Activated CD4-positive, alpha-beta T cell treated with anti-CD3 and anti-CD28 coated beads for 36 hours (primary cell): ENCODE results near the gene ISL2. TPM values are rescaled to one million over a fixed set of nuclear protein-coding genes. Genes with fewer than 3 reads are reported as not detected.

Experiments
- ATAC-seq: fragments of 200-7000 bp; cut with Tn5 transposase; one replicate; pipeline ENCODE4 v1.10.0; 2021; ENCODE audit warnings: mild to moderate bottlenecking, moderate library complexity
- CTCF ChIA-PET: fragments of 350-600 bp; sonication (Branson Sonifier 250); formaldehyde crosslinking; loops from one replicate; lab custom pipeline; 2021; ENCODE audit warnings: antibody characterized with exemption; lab: Charles Lee
- POLR2A ChIA-PET: fragments of 350-600 bp; sonication (Branson Sonifier 250); formaldehyde crosslinking; loops from one replicate; lab custom pipeline; 2021; ENCODE audit warnings: antibody characterized with exemption, inconsistent platforms; lab: Charles Lee
- DNase-seq: peaks from one replicate; pipeline ENCODE4 v3.0.0-alpha.2; 2020
- H3K27ac Mint-ChIP-seq: one replicate; pipeline ENCODE4 v1.8.0; 2021; ENCODE audit warnings: mixed read lengths
- H3K27me3 Mint-ChIP-seq: one replicate; pipeline ENCODE4 v1.8.0; 2021; ENCODE audit warnings: mixed read lengths
- H3K36me3 Mint-ChIP-seq: one replicate; pipeline ENCODE4 v1.8.0; 2021; ENCODE audit warnings: low read depth, mixed read lengths
- H3K4me1 Mint-ChIP-seq: one replicate; pipeline ENCODE4 v1.8.0; 2021; ENCODE audit warnings: mixed read lengths
- H3K4me3 Mint-ChIP-seq: one replicate; pipeline ENCODE4 v1.8.0; 2021; ENCODE audit warnings: mild to moderate bottlenecking, moderate library complexity, mixed read lengths
- H3K9me3 Mint-ChIP-seq: one replicate; pipeline ENCODE4 v1.8.0; 2021; ENCODE audit warnings: low read depth, mixed read lengths
- intact Hi-C, 2 experiments: fragments of 100-400 bp; cut with DNase I in 1 of 2; cut with micrococcal nuclease in 1 of 2; formaldehyde crosslinking; loops; one replicate each; pipeline versions ENCODE4 v1.14.2 to v1.15.1; 2022 to 2024; cut with DNase I, micrococcal nuclease
- total RNA-seq, 2 experiments: library from RNA; stranded (reverse); gene quantifications; one replicate each; pipeline ENCODE4 v1.2.3, GENCODE V29; 2021

ISL2 gene
- total RNA-seq, 2 experiments from 2014 or later, result 0.25 TPM; not detected in 1

GRCh38 chr15:76377751-76378150 lies 41.2 kb downstream of the ISL2 start:
- H3K4me3 Mint-ChIP-seq, result no peak overlapping the region
- peaks cover 3% of the 10 kb centered on the region for H3K4me1 Mint-ChIP-seq
- no peaks in the 10 kb centered on the region for H3K27me3 Mint-ChIP-seq
- ChIA-PET POLR2A (no interaction called here), CTCF (no interaction called here)
- DNase-seq (no peak), ATAC-seq (no peak)
- no peaks in the 10 kb centered on the region for H3K9me3 Mint-ChIP-seq
- intact Hi-C loops, result no loop called here
- no peak overlapping the region for H3K27ac Mint-ChIP-seq
- peaks cover 17% of the 10 kb centered on the region for H3K36me3 Mint-ChIP-seq

- ATAC-seq (peak; percentile 49), DNase-seq (no peak)
- ChIA-PET POLR2A (no interaction called here), CTCF (interaction anchor here (0.7 to 1.0 kb wide), 2 partner anchors 25 to 617 kb away, joined by 3 read pairs; no protein-coding TSS in a partner anchor)
- Mint-ChIP-seq H3K9me3 (no peaks in the 10 kb centered on the region), H3K4me3 (no peak overlapping the region), H3K27me3 (no peaks in the 10 kb centered on the region), H3K36me3 (peaks cover 15% of the 10 kb centered on the region), H3K27ac (no peak overlapping the region), H3K4me1 (peaks cover 5% of the 10 kb centered on the region)
- intact Hi-C loops, result no loop called here
Measured at GRCh38 chr15:76378691-76379090, 42.1 kb downstream of the ISL2 start.

- Mint-ChIP-seq H3K27me3 (no peaks in the 10 kb centered on the region), H3K4me3 (no peak overlapping the region), H3K36me3 (peaks cover 12% of the 10 kb centered on the region), H3K27ac (no peak overlapping the region), H3K4me1 (peaks cover 5% of the 10 kb centered on the region), H3K9me3 (no peaks in the 10 kb centered on the region)
- intact Hi-C loops, result no loop called here
- ChIA-PET POLR2A (no interaction called here), CTCF (interaction anchor here (0.6 to 1.0 kb wide), 2 partner anchors 11 to 12 kb away, joined by 3 read pairs; no protein-coding TSS in a partner anchor)
- ATAC-seq (no peak), DNase-seq (no peak)
Measured at GRCh38 chr15:76380249-76380648, 43.7 kb downstream of the ISL2 start.

GRCh38 chr15:76381366-76381765 lies 44.8 kb downstream of the ISL2 start:
- DNase-seq, result no peak
- Mint-ChIP-seq H3K9me3 (no peaks in the 10 kb centered on the region), H3K27me3 (no peaks in the 10 kb centered on the region), H3K4me3 (no peak overlapping the region), H3K27ac (no peak overlapping the region), H3K4me1 (peaks cover 5% of the 10 kb centered on the region), H3K36me3 (peaks cover 12% of the 10 kb centered on the region)
- ChIA-PET POLR2A (no interaction called here), CTCF (no interaction called here)
- ATAC-seq, result no peak
- intact Hi-C loops, result no loop called here

GRCh38 chr15:76382987-76383728 lies 46.6 kb downstream of the ISL2 start:
- ChIA-PET POLR2A (no interaction called here), CTCF (interaction anchor here (0.5 kb wide), 1 partner anchor 74 kb away, joined by 4 read pairs; no protein-coding TSS in a partner anchor)
- H3K27me3 Mint-ChIP-seq, result no peaks in the 10 kb centered on the region
- H3K36me3 Mint-ChIP-seq, result peaks cover 12% of the 10 kb centered on the region
- DNase-seq (no peak), ATAC-seq (peak; percentile 76)
- H3K27ac Mint-ChIP-seq, result no peak overlapping the region
- H3K9me3 Mint-ChIP-seq, result no peaks in the 10 kb centered on the region
- intact Hi-C loops, result no loop called here
- H3K4me1 Mint-ChIP-seq, result peaks cover 5% of the 10 kb centered on the region
- H3K4me3 Mint-ChIP-seq, result no peak overlapping the region

GRCh38 chr15:76384409-76384808 lies 47.8 kb downstream of the ISL2 start:
- H3K4me1 Mint-ChIP-seq, result peaks cover 5% of the 10 kb centered on the region
- intact Hi-C loops, result no loop called here
- no peak overlapping the region for H3K27ac Mint-ChIP-seq
- H3K36me3 Mint-ChIP-seq, result peaks cover 15% of the 10 kb centered on the region
- DNase-seq (no peak), ATAC-seq (no peak)
- ChIA-PET POLR2A (no interaction called here), CTCF (no interaction called here)
- H3K9me3 Mint-ChIP-seq, result no peaks in the 10 kb centered on the region
- no peak overlapping the region for H3K4me3 Mint-ChIP-seq
- H3K27me3 Mint-ChIP-seq, result no peaks in the 10 kb centered on the region

- no peak for DNase-seq
- H3K36me3 Mint-ChIP-seq, result peaks cover 6% of the 10 kb centered on the region
- intact Hi-C loops, result no loop called here
- ATAC-seq, result no peak
- POLR2A ChIA-PET, result no interaction called here
- CTCF ChIA-PET, result interaction anchor here (1.3 kb wide), 1 partner anchor 15 kb away, joined by 3 read pairs; no protein-coding TSS in a partner anchor
- H3K4me1 Mint-ChIP-seq, result peaks cover 5% of the 10 kb centered on the region
- no peaks in the 10 kb centered on the region for H3K9me3 Mint-ChIP-seq
- no peak overlapping the region for H3K4me3 Mint-ChIP-seq
- H3K27ac Mint-ChIP-seq, result no peak overlapping the region
- H3K27me3 Mint-ChIP-seq, result no peaks in the 10 kb centered on the region
Measured at GRCh38 chr15:76386178-76386577, 49.6 kb downstream of the ISL2 start.

GRCh38 chr15:76386926-76387325 lies 50.4 kb downstream of the ISL2 start:
- DNase-seq (no peak), ATAC-seq (no peak)
- intact Hi-C loops, result no loop called here
- H3K27ac Mint-ChIP-seq, result no peak overlapping the region
- no peaks in the 10 kb centered on the region for H3K27me3 Mint-ChIP-seq
- H3K4me3 Mint-ChIP-seq, result no peak overlapping the region
- H3K4me1 Mint-ChIP-seq, result peaks cover 5% of the 10 kb centered on the region
- POLR2A ChIA-PET, result no interaction called here
- CTCF ChIA-PET, result interaction anchor here (1.0 to 1.3 kb wide), 2 partner anchors 14 to 195 kb away, joined by 3 read pairs; no protein-coding TSS in a partner anchor
- H3K36me3 Mint-ChIP-seq, result peaks cover 6% of the 10 kb centered on the region
- H3K9me3 Mint-ChIP-seq, result no peaks in the 10 kb centered on the region

- no peak for ATAC-seq
- peaks cover 6% of the 10 kb centered on the region for H3K36me3 Mint-ChIP-seq
- intact Hi-C loops, result no loop called here
- no peak overlapping the region for H3K4me3 Mint-ChIP-seq
- DNase-seq, result no peak
- CTCF ChIA-PET, result interaction anchor here (0.6 kb wide), 2 partner anchors 11 to 936 kb away, joined by 3 to 7 read pairs; no protein-coding TSS in a partner anchor
- no peaks in the 10 kb centered on the region for H3K9me3 Mint-ChIP-seq
- no peaks in the 10 kb centered on the region for H3K4me1 Mint-ChIP-seq
- POLR2A ChIA-PET, result no interaction called here
- no peak overlapping the region for H3K27ac Mint-ChIP-seq
- H3K27me3 Mint-ChIP-seq, result no peaks in the 10 kb centered on the region
Measured at GRCh38 chr15:76390571-76390970, 54.0 kb downstream of the ISL2 start.

- ATAC-seq (no peak), DNase-seq (no peak)
- ChIA-PET POLR2A (no interaction called here), CTCF (interaction anchor here (1.3 kb wide), 1 partner anchor 11 kb away, joined by 3 read pairs; no protein-coding TSS in a partner anchor)
- peaks cover 6% of the 10 kb centered on the region for H3K36me3 Mint-ChIP-seq
- H3K27ac Mint-ChIP-seq, result no peak overlapping the region
- no peaks in the 10 kb centered on the region for H3K27me3 Mint-ChIP-seq
- no peaks in the 10 kb centered on the region for H3K9me3 Mint-ChIP-seq
- H3K4me1 Mint-ChIP-seq, result no peaks in the 10 kb centered on the region
- H3K4me3 Mint-ChIP-seq, result no peak overlapping the region
- intact Hi-C loops, result no loop called here
Measured at GRCh38 chr15:76391309-76391708, 54.7 kb downstream of the ISL2 start.

GRCh38 chr15:76391847-76392246 lies 55.3 kb downstream of the ISL2 start:
- intact Hi-C loops, result no loop called here
- no peak overlapping the region for H3K27ac Mint-ChIP-seq
- no peak for DNase-seq
- no peak overlapping the region for H3K4me3 Mint-ChIP-seq
- peaks cover 6% of the 10 kb centered on the region for H3K36me3 Mint-ChIP-seq
- ChIA-PET POLR2A (no interaction called here), CTCF (interaction anchor here (1.3 kb wide), 1 partner anchor 11 kb away, joined by 3 read pairs; no protein-coding TSS in a partner anchor)
- no peaks in the 10 kb centered on the region for H3K27me3 Mint-ChIP-seq
- H3K9me3 Mint-ChIP-seq, result no peaks in the 10 kb centered on the region
- H3K4me1 Mint-ChIP-seq, result no peaks in the 10 kb centered on the region
- no peak for ATAC-seq
